Brain pericyte (primary cell): ENCODE measurements around the gene FBXL19.

Experiments used
- DNase-seq: peaks from one replicate; pipeline ENCODE4 v3.0.0-alpha.2; 2012; ENCODE audit warnings: low read depth, low spot score

The FBXL19 gene

DNA sequence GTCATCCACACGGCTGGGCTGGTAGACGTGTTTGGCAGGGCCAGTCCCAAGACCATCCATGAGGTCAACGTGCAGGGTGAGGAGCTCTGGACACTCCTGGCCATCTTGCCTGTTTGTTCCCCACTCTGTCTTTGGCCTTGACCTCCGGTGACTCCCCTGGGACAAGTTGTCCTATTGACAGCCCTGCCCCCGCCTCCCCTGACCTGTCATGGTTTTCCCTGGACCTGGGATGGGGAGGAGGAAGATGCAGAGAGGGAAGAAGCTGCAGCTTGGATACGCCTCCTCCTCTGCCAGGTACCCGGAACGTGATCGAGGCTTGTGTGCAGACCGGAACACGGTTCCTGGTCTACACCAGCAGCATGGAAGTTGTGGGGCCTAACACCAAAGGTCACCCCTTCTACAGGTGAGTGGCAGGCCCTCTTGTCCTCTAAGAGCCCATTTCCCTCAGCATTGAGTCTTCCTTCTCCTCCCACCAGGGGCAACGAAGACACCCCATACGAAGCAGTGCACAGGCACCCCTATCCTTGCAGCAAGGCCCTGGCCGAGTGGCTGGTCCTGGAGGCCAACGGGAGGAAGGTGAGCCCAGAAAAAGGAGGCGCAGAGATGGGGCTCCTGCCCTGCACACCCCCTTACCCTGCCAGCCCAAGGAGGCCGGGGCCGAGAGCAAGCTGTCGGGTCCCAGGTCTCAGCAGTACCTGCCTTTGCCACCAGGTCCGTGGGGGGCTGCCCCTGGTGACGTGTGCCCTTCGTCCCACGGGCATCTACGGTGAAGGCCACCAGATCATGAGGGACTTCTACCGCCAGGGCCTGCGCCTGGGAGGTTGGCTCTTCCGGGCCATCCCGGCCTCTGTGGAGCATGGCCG is 63.0 kb downstream of the FBXL19 start:
- no peak for DNase-seq

DNA sequence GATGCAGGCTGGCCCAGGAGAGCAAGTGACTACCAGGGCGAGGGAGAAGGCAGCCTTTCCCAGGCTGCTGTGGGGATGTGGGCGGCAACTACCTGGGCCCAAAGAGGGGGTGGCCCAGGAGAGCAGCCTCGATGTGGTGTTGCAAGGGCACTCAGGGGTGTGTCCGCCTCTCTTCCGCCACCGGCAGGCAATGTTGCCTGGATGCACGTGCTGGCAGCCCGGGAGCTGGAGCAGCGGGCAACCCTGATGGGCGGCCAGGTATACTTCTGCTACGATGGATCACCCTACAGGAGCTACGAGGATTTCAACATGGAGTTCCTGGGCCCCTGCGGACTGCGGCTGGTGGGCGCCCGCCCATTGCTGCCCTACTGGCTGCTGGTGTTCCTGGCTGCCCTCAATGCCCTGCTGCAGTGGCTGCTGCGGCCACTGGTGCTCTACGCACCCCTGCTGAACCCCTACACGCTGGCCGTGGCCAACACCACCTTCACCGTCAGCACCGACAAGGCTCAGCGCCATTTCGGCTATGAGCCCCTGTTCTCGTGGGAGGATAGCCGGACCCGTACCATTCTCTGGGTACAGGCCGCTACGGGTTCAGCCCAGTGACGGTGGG is 64.3 kb downstream of the FBXL19 start:
- DNase-seq, result no peak

DNA sequence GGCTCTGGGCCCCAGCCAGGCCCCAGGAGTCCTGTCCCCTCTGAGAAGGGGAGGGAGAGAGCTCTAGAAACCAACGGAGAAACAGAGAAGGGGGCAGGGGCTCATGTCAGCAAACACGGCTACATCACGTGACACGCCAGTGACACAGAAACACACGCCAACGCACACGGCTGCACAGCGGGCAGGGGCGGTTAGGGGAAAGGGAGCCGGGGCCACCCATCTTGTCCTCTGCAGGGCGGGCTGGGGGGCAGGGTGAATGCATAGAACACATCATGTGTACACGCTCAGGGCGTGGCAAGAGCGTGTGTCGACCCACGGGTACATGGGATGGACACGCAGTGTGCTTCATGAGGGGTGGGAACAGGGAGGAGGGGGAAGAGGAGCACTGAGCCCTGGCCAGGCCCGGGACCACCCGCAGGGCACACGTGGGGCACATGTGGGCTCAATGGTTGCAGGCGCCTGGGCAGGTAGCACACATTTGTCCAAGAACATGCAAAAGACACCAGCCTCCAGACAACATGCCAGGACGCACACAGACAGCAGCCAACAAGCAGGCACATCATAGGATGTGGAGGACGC is 66.2 kb downstream of the FBXL19 start:
- DNase-seq, result no peak

DNA sequence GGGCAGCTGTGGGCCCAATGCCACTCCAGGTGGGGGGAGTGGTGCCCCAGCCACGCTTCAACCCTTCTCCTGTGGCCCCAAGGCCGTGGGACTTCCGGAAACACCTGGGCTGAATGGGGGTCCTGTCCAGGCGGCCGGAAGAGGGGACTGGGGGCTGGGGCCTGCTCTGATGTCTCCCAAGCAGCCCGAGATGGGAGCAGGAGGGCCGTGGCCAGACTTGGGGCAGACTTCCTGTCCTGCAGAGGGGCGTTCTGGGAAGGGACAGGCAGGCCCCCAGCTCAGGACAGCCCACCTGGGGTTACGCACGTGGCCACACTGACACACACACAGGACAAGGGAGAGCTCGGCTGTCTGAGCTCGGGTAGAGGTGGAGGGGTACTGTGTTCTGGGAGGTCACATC is 66.7 kb downstream of the FBXL19 start:
- no peak for DNase-seq

DNA sequence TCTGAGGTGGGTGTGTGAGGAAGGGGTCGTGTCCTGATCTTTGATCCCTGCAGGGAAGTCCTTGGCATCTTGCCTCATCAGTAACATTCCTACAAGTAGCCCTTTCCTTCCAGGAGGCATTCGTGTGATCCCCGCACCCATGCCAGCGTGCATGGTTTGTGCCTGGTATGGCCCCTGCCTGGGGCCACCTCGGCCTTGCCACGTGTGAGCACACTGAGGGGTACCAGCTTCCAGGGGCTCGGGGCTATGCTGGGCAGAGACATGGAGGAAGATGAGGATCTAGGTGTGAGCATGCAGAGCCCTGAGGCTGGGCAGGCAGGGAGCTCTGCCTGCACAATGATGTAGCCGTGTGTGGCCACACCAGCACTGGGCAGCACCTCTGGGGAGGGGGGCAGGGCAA is 67.7 kb downstream of the FBXL19 start:
- no peak for DNase-seq

DNA sequence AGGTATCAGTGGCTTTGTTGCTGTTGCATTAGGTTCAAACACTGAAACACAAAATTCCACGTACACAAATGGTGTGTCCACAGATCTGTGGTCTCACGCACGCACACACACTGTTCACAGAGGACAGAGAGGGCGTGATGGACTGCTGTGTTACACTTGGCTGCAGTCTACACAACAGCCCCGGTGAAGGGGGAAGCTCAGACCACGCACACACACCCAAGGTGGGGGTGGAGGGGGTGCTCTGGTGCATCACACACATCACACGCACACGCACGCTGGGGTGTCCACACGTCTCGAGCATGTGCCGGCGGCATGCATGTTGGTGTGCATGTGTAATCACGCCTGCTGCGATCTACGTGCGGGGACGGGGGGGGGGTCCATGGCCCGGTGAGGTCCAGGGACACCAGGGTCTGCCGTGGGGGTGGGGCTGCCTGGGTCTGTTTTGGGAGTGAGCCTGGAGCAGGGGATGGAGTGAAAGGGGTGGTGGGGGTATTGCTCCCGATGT is 69.0 kb downstream of the FBXL19 start:
- no peak for DNase-seq

DNA sequence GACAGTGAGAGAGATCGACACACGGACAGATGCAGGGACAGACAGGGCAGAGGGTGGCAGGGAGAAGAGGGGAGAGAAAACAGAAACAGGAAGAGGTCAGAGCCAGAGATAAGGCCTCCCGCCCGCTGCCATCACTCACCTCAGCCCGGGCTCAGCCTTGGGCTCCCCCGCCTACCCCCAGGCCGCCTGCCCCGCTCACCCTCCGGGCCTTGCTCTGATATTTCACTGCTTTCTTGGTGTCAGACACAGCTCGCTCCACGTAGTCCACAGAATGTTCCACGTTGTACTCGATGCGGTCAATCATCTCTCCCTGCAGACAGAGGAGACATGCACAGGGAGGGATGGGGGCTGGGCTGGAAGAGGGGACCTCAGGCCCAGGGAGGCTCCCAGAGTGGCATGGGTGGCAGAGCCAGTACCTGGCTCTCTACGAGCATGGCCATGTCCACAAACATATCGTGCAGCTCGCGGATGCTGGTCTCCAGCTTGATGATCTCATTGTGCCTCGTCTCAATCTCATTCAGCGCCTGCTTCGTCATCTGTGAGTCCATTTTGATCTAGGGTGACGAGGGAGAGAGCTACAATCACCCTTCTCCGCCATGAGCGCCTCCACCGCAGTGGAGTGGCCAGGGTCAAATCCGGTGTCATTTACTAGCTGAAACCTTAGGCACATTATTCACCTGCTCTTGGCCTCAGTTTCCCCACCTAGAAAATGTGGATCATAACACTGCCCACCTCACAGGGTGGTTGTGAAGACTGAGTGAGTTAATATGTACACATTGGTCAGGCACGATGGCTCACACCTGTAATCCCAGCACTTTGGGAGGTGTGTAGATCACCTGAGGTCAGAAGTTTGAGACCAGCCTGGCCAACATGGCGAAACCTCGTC is 69.8 kb downstream of the FBXL19 start:
- no peak for DNase-seq

DNA sequence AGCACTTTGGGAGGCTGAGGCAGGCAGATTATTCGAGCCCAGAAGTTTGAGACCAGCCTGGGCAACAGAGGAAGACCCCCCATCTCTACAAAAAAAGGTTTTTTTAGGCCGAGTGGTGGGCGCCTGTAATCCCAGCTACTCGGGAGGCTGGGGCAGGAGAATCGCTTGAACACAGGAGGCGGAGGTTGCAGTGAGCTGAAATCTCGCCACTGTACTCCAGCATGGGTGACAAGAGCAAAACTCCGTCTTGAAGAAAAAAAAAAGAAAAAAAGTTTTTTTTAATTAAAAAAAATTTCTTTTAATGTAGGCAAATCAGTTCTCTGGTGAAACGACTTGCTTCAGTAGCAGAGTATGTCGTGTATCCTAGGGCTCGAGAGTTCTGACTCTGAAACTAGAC is 72.6 kb downstream of the FBXL19 start:
- no peak for DNase-seq

DNA sequence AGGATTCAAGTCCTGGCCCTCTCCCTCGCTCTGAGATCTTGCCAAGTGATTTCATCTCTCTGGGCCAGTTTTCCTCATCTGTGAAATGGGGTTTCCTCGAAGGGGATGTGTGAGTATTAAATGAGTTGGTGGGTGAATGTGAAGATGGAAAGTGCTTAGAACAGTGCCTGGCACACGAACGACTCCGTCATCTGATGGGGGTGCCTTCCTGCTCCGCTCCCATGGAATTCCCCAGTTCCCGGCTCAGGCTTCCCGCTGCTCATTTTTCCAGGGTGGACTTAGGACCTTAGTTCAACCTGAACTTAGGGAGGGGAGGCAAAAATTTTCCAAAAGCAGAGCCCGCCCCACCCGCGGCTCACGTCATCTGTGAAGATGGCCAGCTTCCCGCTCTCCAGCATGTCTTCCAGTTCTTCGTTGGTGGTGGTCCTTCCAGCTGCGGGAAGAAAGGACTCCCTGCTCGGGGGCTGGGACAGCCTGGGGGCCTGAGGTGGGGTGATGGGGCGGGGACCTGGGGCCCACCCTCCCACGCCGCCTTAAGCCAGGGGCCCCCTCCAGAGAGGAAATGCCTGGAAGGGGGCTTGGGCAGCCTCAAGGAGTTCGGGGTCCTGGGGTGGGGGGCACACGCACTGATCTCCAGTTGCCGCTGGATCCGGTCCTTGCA is 73.1 kb downstream of the FBXL19 start:
- DNase-seq, result no peak

DNA sequence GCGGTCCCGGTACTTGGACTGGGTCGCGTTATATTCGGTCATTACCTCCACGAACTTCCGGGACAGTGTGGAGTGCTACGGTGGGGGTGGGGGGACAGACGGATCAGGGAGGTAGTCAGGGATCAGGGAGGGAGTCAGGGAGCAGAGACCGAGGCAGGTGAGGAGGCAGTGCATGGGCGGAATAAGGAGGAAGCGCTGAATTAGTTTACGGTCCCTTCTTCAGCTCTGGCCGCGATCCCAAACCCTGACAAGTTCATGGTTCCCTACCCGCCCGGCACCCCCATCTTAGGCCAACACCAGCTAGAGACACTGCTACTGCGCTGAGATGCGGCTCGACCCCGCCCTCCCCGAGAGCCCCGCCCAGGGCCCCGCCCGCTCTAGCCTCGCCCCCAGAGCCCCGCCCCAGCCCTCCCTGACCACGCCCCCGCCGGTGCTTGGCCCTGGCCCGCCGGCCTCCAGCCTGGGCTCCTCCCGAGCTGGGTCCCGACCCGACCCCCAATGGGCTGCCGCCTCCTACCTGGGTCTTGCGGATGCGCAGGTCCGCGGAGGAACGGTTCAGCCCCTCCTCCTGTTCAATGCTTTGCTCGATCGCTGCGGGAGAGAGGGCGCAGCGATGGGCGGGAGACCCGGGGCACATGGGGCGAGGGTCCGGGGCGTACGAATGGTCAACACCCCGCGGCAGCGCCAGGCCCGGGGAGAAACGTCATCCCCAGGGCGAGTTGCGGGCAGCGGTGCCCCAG is 73.8 kb downstream of the FBXL19 start:
- no peak for DNase-seq

DNA sequence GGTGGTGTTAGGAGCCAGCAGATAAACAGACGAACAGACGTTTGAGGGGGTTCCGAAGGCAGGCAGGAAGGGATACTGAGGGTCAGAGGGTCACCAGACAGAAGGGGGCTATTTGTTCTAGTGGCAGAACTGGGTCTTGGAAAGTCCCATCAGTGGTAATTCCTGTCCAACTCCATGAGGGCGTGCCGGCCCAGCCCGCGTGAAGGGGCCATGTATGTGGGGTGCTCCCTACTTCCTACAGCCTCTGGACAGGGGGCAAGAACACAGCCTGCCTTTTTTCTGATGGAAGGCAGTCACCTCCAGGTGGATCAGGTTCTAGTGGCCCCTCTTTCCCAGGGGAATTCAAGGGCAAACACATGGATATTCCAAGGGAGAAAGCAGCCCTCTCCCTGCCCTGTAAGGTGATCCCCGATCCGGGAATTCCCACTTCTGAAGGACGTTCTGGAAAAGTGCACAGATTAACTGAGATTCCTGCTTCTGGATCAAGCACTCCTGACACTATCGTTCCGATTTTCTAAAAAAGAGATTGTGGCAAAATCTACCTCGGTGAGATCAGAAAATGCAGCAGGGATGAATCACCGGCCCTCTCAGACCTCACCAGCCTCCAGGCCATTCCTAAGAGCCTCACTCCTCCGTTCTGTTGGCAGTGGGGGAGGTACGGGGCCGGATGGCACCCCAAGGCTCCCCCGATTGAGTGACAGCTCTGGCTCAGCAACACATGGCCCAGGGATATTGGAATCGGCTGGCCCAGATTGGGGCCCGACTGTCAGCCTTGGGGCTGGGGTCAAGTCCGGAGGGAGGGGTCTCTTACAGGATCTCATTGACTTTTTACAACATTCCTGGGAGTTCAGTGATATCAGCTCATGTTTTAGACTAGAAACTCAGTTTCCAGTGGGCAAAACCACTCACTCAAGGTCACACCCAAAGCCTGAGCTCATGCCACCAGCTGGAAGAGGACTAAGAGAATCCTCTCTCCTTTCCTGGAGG is 74.6 kb downstream of the FBXL19 start:
- DNase-seq, result no peak
